Heart left ventricle (tissue), 16 donors: Measurements from ENCODE around the gene RANBP3. TPM values are rescaled to one million over a fixed set of nuclear protein-coding genes. Genes with fewer than 3 reads are reported as not detected.

ENCODE experiments used
- ATAC-seq, 4 donors: fragments of 200-7000 bp; cut with Tn5 transposase; one replicate each; pipeline ENCODE4 v1.9.1; 2020 to 2022; ENCODE audit warnings: moderate library complexity in 4 of 4, mild to moderate bottlenecking in 3 of 4, moderate number of reproducible peaks in 1 of 4
- DNase-seq, 5 donors: peaks; one replicate each; pipeline ENCODE4 v3.0.0-alpha.2; 2020
- H3K27ac ChIP-seq, 12 donors: fragments of 200-600 bp; sonication (generic) in 4 of 12; one replicate each; pipeline versions ENCODE4 v1.5.0 to v1.8.0; 2016 to 2022; ENCODE audit warnings: mild to moderate bottlenecking in 2 of 12
- H3K27me3 ChIP-seq, 9 donors: fragments of 200-600 bp; sonication (generic) in 2 of 9; one replicate each; pipeline versions ENCODE4 v1.5.1 to v1.8.0; 2016 to 2022; ENCODE audit warnings: mild to moderate bottlenecking in 3 of 9
- H3K36me3 ChIP-seq, 9 donors: fragments of 200-600 bp; sonication (generic) in 2 of 9; one replicate each; pipeline versions ENCODE4 v1.5.0 to v1.8.0; 2018 to 2022; ENCODE audit warnings: mild to moderate bottlenecking in 2 of 9
- H3K4me1 ChIP-seq, 12 donors: fragments of 200-600 bp; sonication (generic) in 4 of 12; one replicate each; pipeline versions ENCODE4 v1.5.0 to v1.8.0; 2016 to 2022; ENCODE audit warnings: mild to moderate bottlenecking in 3 of 12
- H3K4me3 ChIP-seq, 12 donors: fragments of 200-600 bp; sonication (generic) in 4 of 12; one replicate each; pipeline versions ENCODE4 v1.5.0 to v1.8.0; 2017 to 2022; ENCODE audit warnings: mild to moderate bottlenecking in 9 of 12, moderate library complexity in 4 of 12
- H3K9me3 ChIP-seq, 12 donors: fragments of 200-600 bp; sonication (generic) in 4 of 12; one replicate each; pipeline versions ENCODE4 v1.5.0 to v1.8.0; 2016 to 2022; ENCODE audit warnings: mild to moderate bottlenecking in 1 of 12
- POLR2A ChIP-seq, 2 donors: fragments of 450-650 bp; IDR thresholded peaks; one replicate each; pipeline ENCODE4 v1.6.1; 2017; ENCODE audit warnings: antibody characterized with exemption in 2 of 2, mild to moderate bottlenecking in 2 of 2, moderate library complexity in 2 of 2
- WGBS, 4 donors: extraction: QIAGEN DNeasy Blood & Tissue Kit in 2 of 4; methylation state at CpG; one replicate each; pipeline versions ENCODE4 v1.1.5 to v1.1.7; 2013 to 2018; 5-methylcytosine and 5-hydroxymethylcytosine counted together
- intact Hi-C, 10 donors: fragments of 100-400 bp; cut with DNase I; formaldehyde crosslinking; loops; one replicate each; pipeline versions ENCODE4 v1.11.1 to v1.14.2; 2022
- polyA plus RNA-seq, 2 donors: library from polyadenylated mRNA; stranded (reverse); fragments of 200-250 nt; gene quantifications; one replicate each; pipeline ENCODE4 v1.2.3, GENCODE V29; 2013
- total RNA-seq, 9 donors: library from RNA; depleted of rRNA in 2 of 9; stranded (reverse); fragments of >200 nt in 2 of 9; fragmentation: NEBNext Ultra II Directional in 3 of 9; extraction: Animal tissue kit (Norgen Biotek cat#: 25700) in 3 of 9; gene quantifications; one replicate each; pipeline versions ENCODE4 v1.1.0 to v1.2.4, GENCODE V29; 2016 to 2023
- TF ChIP-seq, protein P1 (sequence below), 12 donors: fragments of 200-600 bp; sonication (generic) in 4 of 12; IDR thresholded peaks; one replicate each; pipeline versions ENCODE4 v1.5.0 to v1.8.0; 2018 to 2022; ENCODE audit warnings: antibody characterized with exemption in 12 of 12, mild to moderate bottlenecking in 5 of 12
- donor health status: ischemic (EF 13 %, LVEDD 7.1; RV severe dilation, severe dysfunction).
- donor health status: healthy with polysubstance abuse.
- donor health status: DM: no; HTN: yes; CAD: no.
- donor health status: DM: no; HTN: no; CAD: no.
- donor health status: ischemic (EF 25% LVEDD 6.9; RV normal size, moderate dysfunction).
- donor health status: ischemic (EF 25% LVEDD 5.7; RV mildly dilated, moderate dysfunction).
- donor health status: healthy.
- donor health status: DM: yes; HTN: yes; CAD: no.
- donor health status: ischemic (EF 35%, LVEDD 5.7; RV mildly dilated, moderate dysfunction).
- donor health status: nonischemic (EF 11% LVEDD 7.7; RV severe dilation, severe dysfunction).
- donor health status: DM: yes; HTN: yes; CAD: no.
- donor health status: PGD.
- donor health status: ischemic (EF 29% LVEDD 5.4; RV normal size, mild dysfunction).
- donor health status: nonischemic (EF 23%, LVEDD 6.1; RV moderate dilation, normal function).

Gene RANBP3
- total and polyA plus RNA-seq, 11 donors = 29.4 to 80.7 (median 58.0) TPM

DNA sequence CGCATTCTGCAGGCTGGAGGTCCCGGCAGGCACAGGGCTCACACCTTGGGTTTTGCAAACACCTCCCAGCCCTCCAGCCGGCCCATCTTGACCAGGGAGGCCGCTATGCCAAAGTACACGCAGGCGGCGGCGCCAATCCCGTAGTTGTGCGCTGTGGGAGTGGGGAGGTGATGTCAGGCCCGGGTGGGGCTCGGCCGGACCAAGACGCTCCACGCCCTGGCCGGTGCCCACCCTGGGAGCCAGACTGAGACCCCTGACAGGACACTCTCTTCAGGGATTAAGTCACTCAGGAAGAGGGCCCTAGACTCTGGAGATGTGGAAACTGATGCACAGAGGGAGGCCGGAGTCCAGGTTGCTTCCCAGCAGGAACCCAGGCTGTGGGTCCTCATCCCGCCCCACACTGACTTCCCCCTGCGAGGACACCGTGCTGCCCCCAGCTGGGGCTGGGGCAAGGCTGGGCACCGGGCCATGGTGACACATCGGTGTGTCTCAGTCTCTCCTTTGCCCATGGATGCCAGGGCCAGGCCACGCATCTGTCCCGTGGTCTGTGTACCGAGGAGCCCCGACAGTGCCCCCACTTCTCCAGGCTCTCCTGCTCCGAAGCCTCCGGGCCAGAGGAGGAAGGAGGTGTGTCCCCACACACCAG is 83.1 kb downstream of the RANBP3 start:
- Histone ChIP-seq H3K27ac (peak overlapping the region in 11 of 12 donors; percentile 65 to 93 (median 82)), H3K36me3 (peaks cover 0 to 31% (median 16%) of the 10 kb centered on the region in 9 donors), H3K4me3 (no peak overlapping the region), H3K9me3 (no peaks in the 10 kb centered on the region), H3K27me3 (peaks cover 0 to 15% (median 0%) of the 10 kb centered on the region in 9 donors), H3K4me1 (peaks cover 0 to 60% (median 27%) of the 10 kb centered on the region in 12 donors)
- intact Hi-C loops = loop anchor here in 8 of 10 donors (1.0 to 5.0 kb wide), 4 partner anchors 68 to 93 kb away; partner anchors contain the start of gene NRTN (in 2 of the 8)
- WGBS, 4 donors = 43 to 60% (median 46%) methylated on average over 22 to 28 of the region's 28 CpGs
- peak in 2 of 4 donors; percentile 7 to 10 for ATAC-seq
- no peak for TF ChIP-seq POLR2A (IDR thresholded peaks at IDR 0.05)
- TF ChIP-seq, protein P1, sequence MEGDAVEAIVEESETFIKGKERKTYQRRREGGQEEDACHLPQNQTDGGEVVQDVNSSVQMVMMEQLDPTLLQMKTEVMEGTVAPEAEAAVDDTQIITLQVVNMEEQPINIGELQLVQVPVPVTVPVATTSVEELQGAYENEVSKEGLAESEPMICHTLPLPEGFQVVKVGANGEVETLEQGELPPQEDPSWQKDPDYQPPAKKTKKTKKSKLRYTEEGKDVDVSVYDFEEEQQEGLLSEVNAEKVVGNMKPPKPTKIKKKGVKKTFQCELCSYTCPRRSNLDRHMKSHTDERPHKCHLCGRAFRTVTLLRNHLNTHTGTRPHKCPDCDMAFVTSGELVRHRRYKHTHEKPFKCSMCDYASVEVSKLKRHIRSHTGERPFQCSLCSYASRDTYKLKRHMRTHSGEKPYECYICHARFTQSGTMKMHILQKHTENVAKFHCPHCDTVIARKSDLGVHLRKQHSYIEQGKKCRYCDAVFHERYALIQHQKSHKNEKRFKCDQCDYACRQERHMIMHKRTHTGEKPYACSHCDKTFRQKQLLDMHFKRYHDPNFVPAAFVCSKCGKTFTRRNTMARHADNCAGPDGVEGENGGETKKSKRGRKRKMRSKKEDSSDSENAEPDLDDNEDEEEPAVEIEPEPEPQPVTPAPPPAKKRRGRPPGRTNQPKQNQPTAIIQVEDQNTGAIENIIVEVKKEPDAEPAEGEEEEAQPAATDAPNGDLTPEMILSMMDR (IDR thresholded peaks at IDR 0.05) = no peak
- peak in 1 of 5 donors; percentile 66 for DNase-seq

DNA sequence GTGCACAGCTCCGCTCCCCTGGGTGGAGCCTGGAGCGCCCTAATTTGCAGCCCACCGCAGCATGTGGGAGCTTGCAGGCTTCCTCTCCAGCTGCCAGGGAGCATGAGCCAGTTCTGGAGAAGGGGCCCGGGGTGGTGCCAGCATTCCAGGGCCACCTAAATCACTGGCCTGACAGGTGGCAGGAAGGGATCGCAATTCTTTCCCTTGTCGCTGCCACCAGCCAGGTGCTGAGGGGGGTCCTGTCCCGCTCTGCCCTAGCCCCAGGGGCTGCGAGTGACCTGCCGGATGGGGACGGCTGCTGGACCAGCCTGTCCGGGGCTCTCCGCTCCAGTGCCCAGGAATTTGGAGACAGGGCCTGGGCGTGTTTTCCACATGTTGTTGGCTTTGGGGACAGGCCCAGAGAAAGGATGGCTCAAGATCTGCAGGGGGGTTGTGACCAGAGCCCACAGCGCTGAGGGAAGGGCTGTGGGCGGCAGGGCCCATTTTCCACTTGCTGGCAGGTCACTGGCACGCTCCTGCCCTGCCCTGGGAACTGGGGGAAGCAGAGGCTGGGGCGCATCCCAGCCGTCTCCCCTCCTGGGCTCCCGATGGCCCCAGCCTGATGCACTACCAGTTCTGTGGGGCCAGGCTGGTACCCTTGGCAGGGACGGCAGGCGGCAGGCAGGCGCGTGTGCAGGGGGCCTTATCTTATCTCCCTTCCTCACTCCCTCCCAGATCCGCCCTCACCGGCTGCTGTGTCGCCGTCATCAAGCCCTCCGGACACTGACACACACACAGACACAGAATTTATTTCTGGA is 83.8 kb downstream of the RANBP3 start:
- no peak for TF ChIP-seq POLR2A (IDR thresholded peaks at IDR 0.05)
- TF ChIP-seq, protein P1 (IDR thresholded peaks at IDR 0.05) = no peak
- Histone ChIP-seq H3K4me1 (peaks cover 0 to 60% (median 27%) of the 10 kb centered on the region in 12 donors), H3K36me3 (peaks cover 0 to 31% (median 16%) of the 10 kb centered on the region in 9 donors), H3K27ac (peak overlapping the region in 11 of 12 donors; percentile 65 to 93 (median 82)), H3K9me3 (no peaks in the 10 kb centered on the region), H3K4me3 (no peak overlapping the region), H3K27me3 (peaks cover 0 to 15% (median 0%) of the 10 kb centered on the region in 9 donors)
- WGBS, 4 donors = 43 to 55% (median 48%) methylated on average over 18 to 28 of the region's 28 CpGs
- intact Hi-C loops = loop anchor here in 9 of 10 donors (1.0 to 5.0 kb wide), 6 partner anchors 67 to 92 kb away; partner anchors contain the start of gene NRTN (in 3 of the 9)
- DNase-seq = peak; percentile 69 to 87 (median 78)
- ATAC-seq = peak; percentile 69 to 84 (median 76)

DNA sequence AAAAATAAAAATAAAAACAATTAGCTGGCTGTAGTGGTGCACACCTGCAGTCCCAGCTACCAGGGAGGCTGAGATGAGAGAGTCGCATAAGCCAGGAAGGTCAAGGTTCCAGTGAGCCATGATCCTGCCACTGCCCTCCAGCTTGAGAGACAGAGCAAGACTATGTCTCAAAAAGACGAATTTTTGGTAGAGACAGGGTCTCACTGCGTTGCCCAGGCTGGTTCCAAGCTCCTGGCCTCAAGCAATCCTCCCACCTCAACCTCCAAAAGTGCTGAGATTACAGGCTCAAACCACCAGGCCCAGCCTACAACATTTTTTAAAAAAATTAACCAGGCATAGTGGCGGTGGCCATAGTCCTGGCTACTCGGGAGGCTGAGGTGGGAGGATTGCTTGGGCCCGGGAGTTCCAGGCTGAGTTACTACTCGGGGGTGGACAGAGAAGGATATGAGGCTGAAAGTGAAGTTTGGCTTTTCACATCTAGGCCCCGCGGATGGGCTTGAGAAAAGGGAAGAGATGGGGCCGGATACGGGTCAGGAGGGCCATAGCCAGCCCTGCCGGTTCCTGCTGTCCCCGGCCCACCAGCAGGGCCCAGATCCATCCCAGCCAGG is 84.5 kb downstream of the RANBP3 start:
- TF ChIP-seq, protein P1 (IDR thresholded peaks at IDR 0.05) = no peak
- TF ChIP-seq POLR2A (IDR thresholded peaks at IDR 0.05) = no peak
- peaks cover 0 to 31% (median 16%) of the 10 kb centered on the region in 9 donors for H3K36me3 ChIP-seq
- peak in 1 of 4 donors; percentile 3 for ATAC-seq
- H3K4me1 ChIP-seq = peaks cover 0 to 60% (median 27%) of the 10 kb centered on the region in 12 donors
- no peak overlapping the region for H3K4me3 ChIP-seq
- peaks cover 0 to 15% (median 0%) of the 10 kb centered on the region in 9 donors for H3K27me3 ChIP-seq
- DNase-seq = no peak
- peak overlapping the region in 11 of 12 donors; percentile 43 to 93 (median 76) for H3K27ac ChIP-seq
- no peaks in the 10 kb centered on the region for H3K9me3 ChIP-seq
- intact Hi-C loops = loop anchor here in 9 of 10 donors (2.0 to 5.0 kb wide), 5 partner anchors 66 to 91 kb away; partner anchors contain the start of gene NRTN (in 3 of the 9)
- 67 to 80% (median 72%) methylated on average over 13 of the region's 13 CpGs for WGBS, 4 donors
